GDM1 (cell line): Measurements from ENCODE around the gene ZNF236.
"Not testable (repeated sequence)": the region's sequence is repeated elsewhere in the genome, so short reads cannot be mapped to it uniquely, and the experiment has no call there.

ENCODE experiments used
- DNase-seq: peaks from one replicate; lab custom pipeline; 2025; lab: John Stamatoyannopoulos, UW

Gene ZNF236

GRCh38 chr18:76822506-76823160, at the start of gene ZNF236:
Gene ZNF236, plus strand, starts transcription at chr18:76822557. Its CDS starts 51 bp downstream, at chr18:76822608.
- DNase-seq: peak; percentile 74

GRCh38 chr18:76772665-76773064, 49.7 kb upstream of the ZNF236 start:
- no peak for DNase-seq

- not testable (repeated sequence) for DNase-seq
Measured at GRCh38 chr18:76777036-76777435, 45.3 kb upstream of the ZNF236 start.

DNA sequence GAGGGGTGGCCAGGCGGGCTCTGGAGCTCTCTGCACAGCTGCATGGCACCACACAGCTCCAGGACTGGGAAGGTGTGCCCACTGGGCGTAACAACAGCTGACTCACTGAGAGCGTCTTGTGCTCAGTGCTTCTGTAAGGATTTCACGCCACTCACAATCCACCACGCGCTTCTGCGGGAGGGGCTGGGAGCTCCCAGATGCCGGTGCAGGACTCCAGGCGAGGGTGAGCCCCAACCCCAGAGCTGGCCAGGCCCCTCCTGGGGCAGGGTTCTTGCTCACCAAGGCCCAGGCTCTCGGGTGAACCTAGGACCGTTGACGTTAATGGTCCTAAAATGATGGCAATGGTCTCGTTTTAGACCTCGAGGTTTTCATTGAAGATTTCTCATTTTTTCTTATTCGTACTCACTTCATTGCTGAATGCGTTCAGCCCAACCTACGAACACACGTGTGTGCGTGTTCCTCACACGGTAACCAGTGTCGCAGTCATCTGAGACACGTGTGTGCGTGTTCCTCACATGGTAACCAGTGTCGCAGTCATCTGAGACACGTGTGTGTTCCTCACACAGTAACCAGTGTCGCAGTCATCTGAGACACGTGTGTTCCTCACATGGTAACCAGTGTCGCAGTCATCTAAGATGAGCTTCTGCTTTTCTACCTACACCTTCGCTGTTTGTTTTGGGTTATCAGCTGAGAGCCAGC, 38.4 kb upstream of the ZNF236 start:
- DNase-seq: no peak

DNA sequence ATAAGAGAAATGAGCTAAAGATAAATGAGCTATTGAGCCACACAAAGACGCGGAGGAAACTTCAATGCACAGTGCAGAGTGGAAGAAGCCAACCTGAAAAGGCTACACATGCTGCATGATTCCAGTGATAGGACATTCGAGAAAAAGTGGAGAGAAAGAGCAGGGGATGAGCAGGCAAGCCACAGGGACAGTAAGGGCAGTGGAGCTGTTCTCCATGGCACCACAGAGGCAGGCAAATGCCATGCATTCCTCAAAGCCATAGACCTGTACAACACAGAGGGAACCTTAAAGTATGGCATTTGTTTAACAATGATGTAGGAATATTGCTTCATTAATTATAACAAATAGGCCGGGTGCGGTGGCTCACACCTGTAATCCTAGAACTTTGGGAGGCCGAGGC, 36.5 kb upstream of the ZNF236 start:
- no peak for DNase-seq

GRCh38 chr18:76788571-76789317, 33.6 kb upstream of the ZNF236 start:
- DNase-seq: no peak

DNA sequence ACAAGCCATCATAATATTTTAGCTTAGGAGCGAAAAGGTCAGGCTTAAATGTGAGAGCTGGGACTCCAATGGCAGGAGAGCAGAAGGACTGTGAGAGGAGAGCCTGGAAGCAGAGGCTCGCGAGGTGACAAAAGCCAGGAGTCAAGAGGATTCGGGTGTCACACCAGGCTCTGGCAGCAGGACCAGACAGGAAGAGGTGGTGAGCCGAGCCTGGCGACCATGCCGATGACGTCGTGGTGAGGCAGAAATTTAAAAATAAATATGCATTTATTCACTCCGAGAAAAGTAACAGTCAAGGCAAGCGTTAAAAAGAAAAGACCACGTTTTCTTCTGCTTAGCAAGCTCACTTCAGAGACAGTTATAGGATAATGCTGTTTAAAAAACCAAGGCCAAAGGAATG, 31.3 kb upstream of the ZNF236 start:
- no peak for DNase-seq

- no peak for DNase-seq
Measured at GRCh38 chr18:76791642-76792041, 30.7 kb upstream of the ZNF236 start.

DNA sequence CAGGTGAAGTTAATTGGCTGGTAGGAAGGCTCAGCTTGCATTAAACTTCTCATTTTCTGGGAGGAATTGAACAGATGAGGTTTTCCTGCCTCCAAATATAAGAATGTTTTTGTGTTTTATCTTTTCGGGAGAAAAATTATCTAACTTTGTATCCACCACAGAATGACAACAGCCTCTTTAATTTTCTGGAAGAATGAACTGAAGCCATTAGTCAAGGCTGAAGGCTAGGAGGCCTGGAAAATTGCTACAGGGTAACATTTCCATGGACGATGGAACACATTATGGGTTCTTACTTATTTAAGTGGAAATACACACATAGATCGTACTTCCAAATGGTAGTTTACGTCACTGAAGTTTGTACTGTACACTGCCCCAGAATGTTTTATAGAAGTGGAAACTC, 28.0 kb upstream of the ZNF236 start:
- no peak for DNase-seq

- peak; percentile 16 for DNase-seq
Measured at GRCh38 chr18:76801567-76802505, 20.5 kb upstream of the ZNF236 start.

GRCh38 chr18:76803413-76803812, 18.9 kb upstream of the ZNF236 start:
- no peak for DNase-seq

- DNase-seq: peak; percentile 39
Measured at GRCh38 chr18:76803814-76804213, 18.5 kb upstream of the ZNF236 start.

- DNase-seq: no peak
Measured at GRCh38 chr18:76805221-76805620, 17.1 kb upstream of the ZNF236 start.

GRCh38 chr18:76806301-76806700, 16.1 kb upstream of the ZNF236 start:
- no peak for DNase-seq

GRCh38 chr18:76808561-76808960, 13.8 kb upstream of the ZNF236 start:
- DNase-seq: no peak

DNA sequence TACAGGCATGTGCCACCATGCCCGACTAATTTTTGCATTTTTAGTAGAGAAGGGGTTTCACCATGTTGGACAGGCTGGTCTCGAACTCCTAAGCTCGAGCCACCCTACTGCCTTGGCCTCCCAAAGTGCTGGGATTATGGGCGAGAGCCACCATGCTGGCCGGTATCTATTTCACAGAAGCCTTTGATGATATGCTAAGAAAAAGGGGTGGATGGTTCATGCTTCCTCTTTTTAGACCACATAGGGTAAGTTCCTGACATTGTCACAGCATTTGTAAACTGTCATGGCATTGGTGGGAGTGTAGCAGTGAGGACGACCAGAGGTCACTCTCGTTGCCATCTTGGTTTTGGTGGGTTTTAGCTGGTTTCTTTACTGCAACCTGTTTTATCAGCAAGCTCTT, 10.8 kb upstream of the ZNF236 start:
- DNase-seq: peak; percentile 36

- DNase-seq: no peak
Measured at GRCh38 chr18:76814256-76814655, 8.1 kb upstream of the ZNF236 start.

DNA sequence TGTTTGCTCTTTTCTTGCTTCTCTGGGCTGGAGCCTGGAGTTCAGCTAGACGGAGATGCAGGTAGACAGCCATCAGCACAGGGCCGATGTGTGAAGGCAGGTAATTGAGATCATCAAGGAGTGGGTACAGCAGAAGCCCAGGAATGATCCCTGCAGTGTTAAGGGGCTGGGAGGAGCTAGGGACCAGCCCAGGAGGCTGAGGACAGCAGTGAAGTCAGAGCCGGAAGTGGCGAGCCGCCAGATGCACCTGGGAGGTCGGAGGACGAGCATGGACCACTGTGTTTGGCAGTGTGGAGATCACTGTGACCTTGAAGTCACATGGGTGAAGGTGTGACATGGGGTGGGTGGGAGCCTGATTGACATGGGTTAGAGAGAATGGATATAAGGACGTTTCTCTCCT, 6.2 kb upstream of the ZNF236 start:
- DNase-seq: no peak

DNA sequence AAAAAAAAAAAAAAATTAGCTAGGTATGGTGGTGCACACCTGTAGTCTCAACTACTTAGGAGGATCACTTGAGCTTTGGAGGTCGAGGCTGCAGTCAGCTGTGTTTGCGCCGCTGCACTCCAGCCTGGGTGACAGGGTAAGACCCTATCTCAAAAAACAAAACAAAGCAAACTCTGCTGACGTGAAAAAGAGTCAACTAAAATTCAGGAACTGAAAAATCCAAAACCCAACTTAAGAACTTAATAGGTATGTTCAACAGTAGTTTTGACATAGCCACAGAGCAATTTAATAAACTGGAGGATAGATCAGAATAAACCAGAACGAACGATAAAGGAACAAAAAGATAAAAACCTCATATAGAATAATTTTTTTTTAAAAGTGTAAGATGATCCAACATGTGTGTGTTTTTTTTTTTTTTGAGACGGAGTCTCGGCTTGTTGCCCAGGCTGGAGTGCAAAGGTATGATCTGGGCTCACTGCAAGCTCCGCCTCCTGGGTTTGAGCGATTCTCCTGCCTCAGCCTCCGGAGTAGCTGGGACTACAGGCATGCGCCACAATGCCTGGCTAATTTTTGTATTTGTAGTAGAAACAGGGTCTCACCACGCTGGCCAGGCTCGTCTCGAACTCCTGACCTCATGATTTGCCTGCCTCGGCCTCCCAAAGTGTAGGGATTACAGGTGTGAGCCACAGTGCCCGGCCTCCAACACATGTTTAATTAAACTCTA, 4.3 kb upstream of the ZNF236 start:
- DNase-seq: no peak

DNA sequence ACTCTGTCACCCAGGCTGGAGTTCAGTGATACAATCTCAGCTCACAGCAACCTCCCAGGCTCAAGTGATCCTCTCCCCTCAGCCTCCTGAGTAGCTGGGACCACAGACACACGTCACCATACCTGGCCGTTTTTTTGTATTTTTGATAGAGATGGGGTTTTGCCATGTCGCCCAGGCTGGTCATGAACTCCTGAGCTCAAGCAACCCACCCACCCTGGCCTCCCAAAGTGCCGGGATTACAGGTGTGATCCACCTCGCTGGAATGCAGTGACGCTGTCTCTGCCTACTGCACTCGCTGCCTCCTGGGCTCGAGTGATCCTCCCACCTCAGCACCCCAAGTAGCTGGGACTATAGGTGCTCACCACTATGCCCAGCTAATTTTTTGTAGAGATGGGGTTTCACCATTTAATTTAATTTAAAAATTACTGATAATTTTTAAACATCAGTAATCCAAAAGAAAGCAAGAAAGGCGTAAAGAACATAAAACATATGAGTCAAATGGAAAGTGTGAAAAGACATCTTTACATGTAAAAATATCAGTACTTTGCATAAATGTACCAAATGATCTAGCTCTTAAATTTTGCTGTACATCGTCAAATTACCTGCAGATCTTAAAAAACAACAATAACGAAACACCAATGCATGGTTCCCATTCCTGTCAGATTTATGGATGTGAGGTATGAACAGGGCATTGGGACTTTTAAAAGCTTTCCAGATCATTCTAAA, 2.8 kb upstream of the ZNF236 start:
- no peak for DNase-seq
